GM19455 (cell line): ENCODE measurements around the gene CDK3.

ENCODE experiments used
- ATAC-seq: cut with Tn5 transposase; IDR thresholded peaks from one replicate; pipeline ENCODE4 v1.9.1; 2021; ENCODE audit not compliant: unreplicated experiment

The CDK3 gene

DNA sequence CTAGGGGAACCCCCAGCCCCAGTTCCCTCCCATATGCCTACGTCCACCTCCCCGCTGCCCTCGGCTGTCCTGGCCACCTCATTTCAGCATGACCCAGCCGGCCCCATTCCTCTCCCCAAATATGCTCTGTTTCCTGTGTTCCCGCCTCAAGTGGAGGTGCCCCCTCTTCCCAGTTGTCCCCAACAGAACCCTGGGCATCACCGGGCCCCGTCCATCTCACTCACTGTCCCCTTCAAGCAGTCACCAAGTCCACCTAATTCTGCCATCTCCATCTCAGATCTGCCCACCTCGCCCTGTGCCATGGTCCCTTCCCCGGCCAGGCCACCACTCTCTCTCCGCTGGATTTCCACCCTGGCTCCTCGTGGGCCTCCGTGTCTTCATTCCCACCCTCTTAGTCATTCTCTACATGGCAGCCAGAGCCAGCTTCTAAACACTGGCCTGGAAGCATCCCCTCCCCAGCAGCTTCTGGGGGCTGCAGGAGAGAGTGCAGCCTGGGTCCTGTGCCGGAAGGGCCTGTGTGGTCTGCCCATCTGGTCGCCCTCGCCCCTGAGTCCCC is 12.8 kb downstream of the CDK3 start:
- ATAC-seq = no peak

DNA sequence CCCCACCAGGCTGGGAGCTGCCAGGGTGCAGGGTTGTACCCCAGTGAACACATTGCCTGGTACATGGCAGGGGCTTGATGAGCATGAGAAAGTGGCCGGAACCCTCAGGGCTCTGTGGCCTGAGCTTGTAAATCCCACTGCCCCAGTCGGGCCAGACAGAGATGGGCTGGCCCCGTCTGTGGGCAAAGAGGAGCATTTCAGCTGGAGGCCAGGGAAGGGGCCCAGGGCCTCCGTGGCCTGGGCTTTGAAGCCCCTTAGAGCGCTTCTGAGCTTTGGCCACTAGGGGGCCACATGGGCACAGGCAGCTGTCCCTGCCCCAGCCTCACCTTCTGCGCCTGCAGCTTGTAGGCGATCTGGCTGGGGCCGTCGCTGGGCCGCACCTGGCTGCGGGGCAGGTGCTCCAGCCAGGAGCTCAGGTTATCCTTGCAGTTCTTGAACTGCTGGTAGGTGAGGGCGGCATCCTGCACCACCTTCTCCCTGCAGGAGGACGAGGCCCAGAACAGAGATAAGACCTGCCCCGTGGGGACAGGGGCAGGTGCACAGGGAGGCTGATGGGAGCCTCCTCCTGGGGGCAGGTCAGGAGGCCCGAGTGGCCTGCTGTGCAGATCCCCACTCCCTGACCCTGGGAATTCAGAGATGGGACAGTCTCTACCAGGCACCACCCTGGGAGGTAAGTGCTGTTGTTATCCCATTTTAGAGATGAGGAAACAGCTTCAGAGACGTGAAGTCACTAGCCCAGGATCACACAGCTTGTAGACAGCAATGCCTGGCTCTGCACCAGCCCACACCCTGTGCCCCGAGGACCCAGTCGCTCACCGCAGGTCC is 13.7 kb downstream of the CDK3 start:
- no peak for ATAC-seq

DNA sequence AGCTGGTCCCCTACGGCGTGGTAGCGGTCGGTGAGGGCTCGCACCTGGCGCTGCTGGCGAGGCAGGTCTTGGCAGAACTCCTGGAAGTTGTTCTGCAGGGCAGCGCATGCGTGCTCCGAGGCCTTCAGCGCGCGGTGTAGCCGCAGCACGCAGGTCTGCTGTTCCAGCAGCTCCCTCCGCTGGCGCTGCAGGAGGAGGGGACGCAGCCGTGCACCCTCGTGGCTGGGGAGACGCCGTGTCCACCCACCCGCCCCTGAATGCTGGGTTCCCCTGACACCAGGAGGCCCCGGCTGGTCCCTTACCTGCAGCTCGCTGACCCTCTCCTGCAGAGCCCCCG is 14.2 kb downstream of the CDK3 start:
- no peak for ATAC-seq

- ATAC-seq = no peak
Measured at GRCh38 chr17:76017481-76018339, 17.1 kb downstream of the CDK3 start.

- no peak for ATAC-seq
Measured at GRCh38 chr17:76018340-76018680, 17.7 kb downstream of the CDK3 start.

DNA sequence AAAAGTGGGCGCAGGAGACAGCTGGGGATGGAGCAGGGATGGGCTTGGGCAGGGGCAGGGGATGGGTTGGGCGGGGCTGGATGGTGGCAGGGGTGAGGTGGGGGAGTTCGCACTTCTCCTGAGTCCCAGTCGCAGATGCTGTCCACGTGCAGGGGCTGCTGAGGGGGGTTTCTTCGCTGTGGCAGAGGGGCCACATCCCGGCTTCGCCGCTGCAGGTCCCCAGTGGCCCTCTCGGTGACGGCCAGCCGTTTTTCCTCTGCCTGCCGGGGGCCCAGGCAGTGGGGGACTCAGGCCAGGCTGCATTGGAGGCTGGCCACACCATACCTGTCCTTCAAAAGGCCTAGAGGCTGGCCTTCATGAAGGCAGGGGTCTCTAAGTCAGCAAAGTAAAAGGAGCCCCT is 18.1 kb downstream of the CDK3 start:
- ATAC-seq = no peak

DNA sequence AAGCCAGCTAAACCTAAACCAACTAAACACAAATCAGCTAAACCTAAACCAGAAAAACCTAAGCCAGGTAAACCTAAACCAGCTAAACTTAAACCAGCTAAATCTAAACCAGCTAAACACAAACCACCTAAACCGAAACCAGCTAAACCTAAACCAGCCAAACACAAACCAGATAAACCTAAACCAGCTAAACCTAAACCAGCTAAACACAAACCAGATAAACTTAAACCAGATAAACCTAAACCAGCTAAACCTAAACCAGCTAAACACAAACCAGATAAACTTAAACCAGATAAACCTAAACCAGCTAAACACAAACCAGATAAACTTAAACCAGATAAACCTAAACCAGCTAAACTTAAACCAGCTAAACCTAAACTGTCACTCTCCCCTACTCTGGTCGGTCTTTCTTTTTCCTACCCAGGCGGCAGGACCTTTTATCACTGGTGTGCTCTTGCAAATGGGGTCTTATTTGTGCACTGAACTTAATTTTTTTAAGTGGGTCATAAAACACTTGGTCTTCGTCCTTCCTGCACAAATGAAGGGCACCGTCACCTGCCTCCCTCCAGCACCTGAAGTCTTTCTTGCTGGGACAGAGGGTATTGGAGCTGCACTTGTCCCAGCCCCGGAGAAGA is 19.3 kb downstream of the CDK3 start:
- ATAC-seq = no peak

- ATAC-seq = no peak
Measured at GRCh38 chr17:76022285-76022684, 21.6 kb downstream of the CDK3 start.

DNA sequence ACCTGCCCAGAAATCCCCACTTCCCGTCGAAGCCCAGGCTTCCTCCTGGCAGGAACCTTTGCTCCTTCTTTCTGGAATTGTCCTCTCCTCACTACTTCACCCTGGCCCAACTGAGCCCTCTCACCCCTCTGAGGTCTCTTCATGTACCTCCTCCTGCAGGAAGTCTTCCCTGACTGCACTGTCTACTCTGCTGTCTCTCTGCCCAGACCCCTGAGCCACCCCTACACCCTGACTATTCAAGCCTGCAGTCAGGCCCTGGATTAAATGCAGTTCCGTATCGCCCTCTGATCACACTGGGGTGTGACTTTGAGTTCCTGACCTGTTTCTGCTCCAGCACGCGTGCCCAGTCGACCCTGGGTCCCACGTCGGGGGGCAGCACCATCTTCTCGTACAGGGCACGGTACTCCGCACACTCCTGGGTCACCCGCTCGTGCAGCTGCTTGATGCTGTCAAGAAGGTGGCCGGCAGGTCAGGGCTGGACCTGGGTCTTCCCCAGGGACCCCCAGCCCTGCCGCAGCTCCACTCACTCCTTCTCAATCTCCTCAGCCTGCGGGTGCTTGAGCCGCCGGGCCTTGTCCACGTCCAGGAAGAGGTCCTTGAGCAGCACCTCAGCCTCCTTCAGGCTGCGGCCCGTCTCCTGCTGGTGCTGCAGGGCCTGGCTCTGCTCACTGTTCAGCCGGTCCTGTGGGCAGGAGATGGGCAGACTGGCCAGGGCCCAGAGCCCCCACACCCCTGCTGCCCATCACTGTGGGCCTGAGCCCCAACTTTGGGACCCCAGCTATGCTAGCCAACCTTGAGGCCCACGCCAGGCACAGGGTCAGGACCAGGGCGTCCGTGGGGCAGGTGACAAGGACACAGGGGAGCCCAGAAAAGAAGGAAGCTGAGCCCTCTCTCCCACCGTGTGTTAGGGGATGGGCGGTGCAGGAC is 22.6 kb downstream of the CDK3 start:
- ATAC-seq = no peak

DNA sequence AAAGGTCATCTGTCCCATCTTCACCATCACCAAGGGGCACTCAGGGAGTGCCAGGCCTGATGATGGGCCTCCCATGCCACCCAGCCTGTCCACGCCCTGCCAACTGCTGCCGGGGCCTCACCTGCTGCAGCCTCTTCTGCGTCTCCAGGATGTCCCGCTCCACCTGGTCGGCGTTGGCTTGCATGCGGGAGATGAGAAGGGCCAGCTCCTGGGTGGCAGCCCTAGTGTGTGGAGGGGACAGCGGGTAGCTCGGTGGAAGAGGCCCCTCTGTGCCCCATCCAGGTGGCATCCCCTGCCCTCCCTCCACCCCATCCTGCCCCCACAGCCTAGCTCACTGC is 23.2 kb downstream of the CDK3 start:
- no peak for ATAC-seq

DNA sequence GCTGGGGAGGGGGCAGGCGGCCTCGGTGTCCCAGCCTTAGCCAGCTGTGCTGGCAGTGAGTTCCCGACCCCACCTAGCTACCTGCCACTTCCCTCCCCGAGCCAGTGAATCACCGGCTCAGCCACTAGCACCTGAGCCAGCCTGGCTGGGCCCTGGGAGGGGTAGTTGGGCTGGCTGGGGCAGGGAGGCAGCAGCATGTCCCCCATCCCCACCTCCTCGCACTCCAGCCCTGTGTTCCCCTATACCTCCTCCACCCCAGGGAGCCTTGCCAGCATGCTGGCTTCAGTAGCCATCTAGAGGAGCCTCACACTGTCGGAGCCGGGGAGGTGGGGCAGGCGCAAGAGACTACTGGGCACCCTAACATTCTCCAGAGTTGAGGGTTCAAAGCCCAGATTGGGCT is 23.7 kb downstream of the CDK3 start:
- ATAC-seq = no peak

DNA sequence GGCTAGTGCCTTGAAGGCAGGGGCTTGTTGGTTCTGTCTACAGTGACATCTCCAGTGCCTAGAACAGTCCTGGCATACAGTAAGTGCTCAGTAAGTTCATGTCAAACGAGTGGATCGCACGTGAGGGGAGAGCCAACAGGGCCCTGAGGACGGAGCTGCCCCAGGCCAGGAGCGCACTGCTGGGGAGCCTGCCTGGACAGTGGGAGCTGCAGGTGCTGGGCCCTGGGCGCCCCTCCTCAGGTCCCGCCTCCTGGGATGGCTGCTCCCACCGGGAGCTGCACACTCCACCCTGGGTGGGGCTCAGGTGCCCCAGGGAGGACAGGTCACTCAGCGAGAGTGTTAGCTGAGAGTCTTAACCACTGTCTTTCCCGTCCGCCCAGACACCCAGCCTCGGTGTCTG is 24.6 kb downstream of the CDK3 start:
- ATAC-seq = no peak

DNA sequence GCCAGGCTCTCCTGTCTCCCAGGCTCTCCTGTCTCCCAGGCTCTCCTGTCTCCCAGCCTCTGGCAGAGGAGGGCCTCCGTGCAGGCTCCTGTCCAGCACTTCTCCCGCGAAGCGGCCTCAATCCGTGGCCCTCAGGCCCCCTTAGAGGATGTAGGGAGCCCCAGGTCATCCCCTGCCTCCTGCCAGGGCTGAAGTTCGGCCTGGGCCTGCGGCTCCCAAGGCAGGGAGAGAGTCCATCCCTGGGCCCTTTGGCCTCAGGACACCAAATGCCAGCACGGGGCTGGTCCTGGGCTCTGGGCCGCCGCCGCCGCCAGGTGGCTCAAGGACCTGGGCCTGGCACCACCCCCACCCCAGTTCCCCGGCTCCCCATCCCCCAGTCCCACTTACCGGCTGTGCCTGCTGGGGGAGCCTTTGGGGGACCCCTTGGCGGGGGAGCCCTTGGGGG is 26.1 kb downstream of the CDK3 start:
- no peak for ATAC-seq

DNA sequence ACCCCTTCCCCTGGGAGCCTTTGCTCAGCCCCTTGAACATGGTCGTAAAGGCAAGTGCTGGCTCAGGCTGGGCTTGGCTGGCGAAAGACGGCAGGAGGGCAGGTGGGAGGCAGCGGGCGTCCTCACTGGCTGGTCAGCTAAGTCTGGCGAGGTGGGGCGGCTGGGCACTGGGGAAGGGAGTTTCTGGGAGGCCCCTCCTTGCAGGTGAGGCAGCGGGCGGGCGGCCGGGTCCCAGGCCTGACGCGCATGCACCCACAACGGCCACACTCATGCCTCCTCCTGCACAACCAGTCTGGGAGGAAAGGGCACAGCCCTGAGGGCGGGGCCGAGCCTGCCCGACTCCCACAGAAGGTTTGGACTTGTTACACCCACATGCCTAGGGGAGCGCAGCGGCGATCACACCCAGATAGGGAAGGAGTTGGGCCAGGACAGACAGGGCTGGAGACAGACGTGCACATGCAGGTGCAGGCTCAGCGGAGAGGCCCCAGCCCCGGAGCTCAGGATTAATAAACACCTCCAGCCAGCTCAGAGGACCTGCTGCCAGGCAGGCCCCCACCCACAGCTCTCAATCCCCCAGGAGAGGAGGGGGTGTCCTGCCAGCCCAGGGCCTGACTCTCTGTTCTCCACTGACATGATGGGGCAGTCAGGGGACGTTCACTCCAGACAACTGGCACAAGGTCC is 26.6 kb downstream of the CDK3 start, which contains the start of gene EVPL:
TSS of gene EVPL (minus strand) at position 148 of the 681 bp plus-strand sequence. CDS start at position 40, 108 bp downstream.
- ATAC-seq = no peak

DNA sequence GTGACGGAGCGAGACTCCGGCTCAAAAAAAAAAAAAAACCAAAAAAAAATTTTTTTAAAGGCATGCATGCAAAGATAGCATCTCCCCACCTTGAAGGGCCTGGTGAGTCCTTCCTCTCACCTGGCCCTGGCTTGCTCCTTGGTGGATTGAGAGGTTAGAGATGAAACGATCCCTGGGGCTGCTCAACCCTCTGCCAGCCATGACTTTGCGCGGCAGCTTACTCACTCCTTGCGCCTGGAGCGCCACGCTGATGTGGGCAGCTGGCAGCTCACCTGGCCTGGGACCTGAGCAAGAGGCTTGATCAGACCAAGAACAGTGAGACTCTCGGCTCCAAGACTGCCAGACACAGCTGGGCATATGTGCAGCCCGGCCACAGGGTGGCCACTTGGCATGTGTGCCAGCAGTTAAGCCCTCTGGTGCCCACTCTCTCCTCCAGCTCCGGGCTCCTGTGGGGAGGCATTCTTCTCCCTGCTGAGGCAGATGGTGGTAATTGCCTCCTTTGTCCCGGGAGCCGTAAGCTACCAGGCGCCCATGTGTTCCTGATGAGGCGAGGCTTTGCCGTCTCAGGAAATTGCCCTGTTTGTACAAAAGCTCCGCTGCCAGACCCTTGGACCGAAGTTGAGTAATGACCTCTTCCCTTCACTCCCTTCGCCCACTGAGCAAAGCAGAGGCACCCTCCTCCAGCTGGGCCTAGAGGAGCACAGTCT is 31.6 kb downstream of the CDK3 start:
- no peak for ATAC-seq

DNA sequence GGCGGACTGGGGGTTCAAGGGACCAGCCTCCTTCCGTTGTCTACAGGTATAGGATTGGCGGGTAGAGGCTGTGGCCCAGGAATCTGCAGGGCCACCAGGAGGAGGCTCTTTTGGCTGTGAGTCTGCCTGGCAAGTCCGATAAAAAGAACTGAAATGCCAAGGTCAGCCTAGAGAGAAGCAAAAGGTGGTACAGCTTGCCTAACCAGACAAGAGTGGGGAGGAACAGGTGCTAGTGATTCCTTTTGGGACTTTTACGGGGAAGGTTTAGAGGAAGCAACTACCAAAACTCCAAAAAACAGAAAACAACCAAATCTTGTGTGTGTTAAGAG is 32.1 kb downstream of the CDK3 start:
- ATAC-seq = no peak

DNA sequence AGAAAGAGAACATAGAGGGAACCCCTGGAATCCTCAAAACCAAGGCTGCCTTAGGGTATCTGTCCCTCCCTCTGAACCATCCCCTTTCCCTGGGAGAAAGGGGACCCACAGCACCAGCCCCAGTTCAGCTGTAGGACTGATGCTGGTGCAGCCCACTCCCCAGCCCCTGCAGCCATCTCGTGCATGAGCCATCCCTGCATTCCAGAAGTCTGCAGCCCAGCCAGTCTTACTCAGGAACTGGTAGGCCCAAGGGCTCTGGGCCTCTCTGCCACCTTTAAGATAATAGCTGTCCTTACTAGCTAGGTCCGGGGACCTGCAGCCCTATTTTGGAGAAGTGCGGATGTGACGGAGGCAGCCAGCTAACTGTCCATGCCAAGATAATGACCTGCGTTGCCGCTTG is 32.5 kb downstream of the CDK3 start:
- ATAC-seq = no peak

- no peak for ATAC-seq
Measured at GRCh38 chr17:76034428-76035350, 34.0 kb downstream of the CDK3 start.
